ENCODE results near the gene TM9SF2. TPM values are rescaled to one million over a fixed set of nuclear protein-coding genes. Genes with fewer than 3 reads are reported as not detected.

Gene TM9SF2
- total and polyA plus RNA-seq, 4 experiments from 2014 or later, result 60.0 to 126 (median 83.1) TPM

DNA sequence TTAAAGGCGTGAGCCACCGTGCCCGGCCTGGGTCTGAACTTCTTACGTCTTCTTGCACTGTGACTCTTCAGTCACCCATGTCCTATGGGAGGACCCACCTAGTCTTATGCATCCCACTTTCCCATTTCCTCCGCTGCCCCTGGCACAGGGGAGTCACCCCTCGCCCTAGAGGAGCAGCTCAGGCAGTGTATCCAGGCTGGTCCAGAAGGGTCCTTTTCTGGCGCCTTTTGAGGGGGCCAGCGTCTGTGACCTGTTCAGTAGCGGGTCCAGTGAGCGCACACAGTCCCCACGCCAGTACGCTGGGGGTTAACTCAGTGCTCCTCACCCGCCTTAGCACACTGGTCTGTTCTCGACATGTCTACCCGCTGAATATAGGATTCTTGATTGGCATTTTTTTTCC lies 107.1 kb downstream of the TM9SF2 start:
- H3K36me3 Mint-ChIP-seq, result peaks cover 4 to 6% of the 10 kb centered on the region in 2 donors
- peak overlapping the region; percentile 27 to 71 (median 60) for H3K4me3 Mint-ChIP-seq
- no peaks in the 10 kb centered on the region for H3K27me3 Mint-ChIP-seq
- no peaks in the 10 kb centered on the region for H3K9me3 ChIP-seq (ENCODE audit: control insufficient read depth in 1 of 2, low read length in 2 of 2)
- H3K4me3 ChIP-seq (ENCODE audit: low read length in 2 of 2), result no peak overlapping the region
- no peak for DNase-seq
- peak overlapping the region in 5 of 7 donors; percentile 2 to 52 (median 43) for H3K27ac Mint-ChIP-seq
- ChIA-PET CTCF (ENCODE audit: partially characterized antibody) (interaction anchor here (3.0 kb wide), 1 partner anchor 48 kb away, joined by 15 read pairs; no protein-coding TSS in a partner anchor), POLR2A (ENCODE audit: partially characterized antibody) (no interaction called here)
- no peak overlapping the region for H3K27ac ChIP-seq (ENCODE audit: low read depth, low read length)
- no peaks in the 10 kb centered on the region for H3K36me3 ChIP-seq (ENCODE audit: insufficient read depth, low read length)
- intact Hi-C loops (cut with micrococcal nuclease), result loop anchor here (5.0 to 10.0 kb wide), 3 partner anchors 66 to 904 kb away; no protein-coding TSS in a partner anchor
- H3K9me3 Mint-ChIP-seq, result no peaks in the 10 kb centered on the region
- H3K4me1 ChIP-seq (ENCODE audit: insufficient read depth, low read length), result peaks cover 25% of the 10 kb centered on the region
- no peaks in the 10 kb centered on the region for H3K27me3 ChIP-seq (ENCODE audit: insufficient read depth, low read length)
- peaks cover 26 to 54% (median 40%) of the 10 kb centered on the region in 4 donors for H3K4me1 Mint-ChIP-seq

DNA sequence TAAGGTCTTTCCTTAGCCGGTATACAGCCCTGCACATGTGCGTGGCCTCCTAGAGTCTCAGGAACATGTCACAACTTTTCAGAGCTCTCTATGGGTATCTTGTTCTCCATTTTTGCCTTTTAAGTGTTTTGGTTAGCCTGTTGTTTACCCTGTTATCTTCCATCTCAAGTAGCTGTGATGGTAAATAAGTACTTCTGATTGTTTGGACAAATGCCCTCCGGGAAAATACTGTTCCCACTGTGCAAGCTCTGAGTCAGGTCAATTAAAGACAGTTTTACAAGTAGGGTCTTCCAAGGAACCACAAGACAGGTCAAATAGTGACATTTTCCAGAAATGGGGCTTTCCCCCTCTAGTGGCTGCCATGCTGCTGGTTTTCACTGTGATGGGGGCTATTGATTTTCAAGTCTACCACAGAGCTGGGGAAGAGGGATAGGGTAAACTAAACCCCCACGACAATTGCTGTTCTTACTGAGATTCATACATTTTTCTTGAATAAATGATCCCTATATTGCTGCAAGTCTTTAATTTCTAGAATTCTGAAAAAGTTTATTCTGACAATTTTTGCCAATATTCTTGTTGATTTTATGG lies 109.5 kb downstream of the TM9SF2 start:
- Histone ChIP-seq H3K4me3 (ENCODE audit: low read length in 2 of 2) (no peak overlapping the region), H3K4me1 (ENCODE audit: insufficient read depth, low read length) (peaks cover 23% of the 10 kb centered on the region), H3K27ac (ENCODE audit: low read depth, low read length) (no peak overlapping the region), H3K27me3 (ENCODE audit: insufficient read depth, low read length) (no peaks in the 10 kb centered on the region), H3K9me3 (ENCODE audit: control insufficient read depth in 1 of 2, low read length in 2 of 2) (no peaks in the 10 kb centered on the region), H3K36me3 (ENCODE audit: insufficient read depth, low read length) (no peaks in the 10 kb centered on the region)
- no peak overlapping the region for H3K4me3 Mint-ChIP-seq
- intact Hi-C loops (cut with micrococcal nuclease), result no loop called here
- no peaks in the 10 kb centered on the region for H3K9me3 Mint-ChIP-seq
- no peak for DNase-seq
- H3K27me3 Mint-ChIP-seq, result no peaks in the 10 kb centered on the region
- H3K27ac Mint-ChIP-seq, result peak overlapping the region in 1 of 7 donors; percentile 7
- CTCF ChIA-PET (ENCODE audit: partially characterized antibody), result interaction anchor here (1.0 to 4.8 kb wide), 9 partner anchors 9 to 904 kb away, joined by 3 to 30 read pairs (median 4); no protein-coding TSS in a partner anchor
- H3K36me3 Mint-ChIP-seq, result peaks cover 4 to 6% of the 10 kb centered on the region in 2 donors
- POLR2A ChIA-PET (ENCODE audit: partially characterized antibody), result interaction anchor here (0.6 to 1.1 kb wide), 3 partner anchors 9 to 1016 kb away, joined by 3 to 4 read pairs (median 3); no protein-coding TSS in a partner anchor
- H3K4me1 Mint-ChIP-seq, result peaks cover 30 to 57% (median 37%) of the 10 kb centered on the region in 4 donors

Other genes starting within 250 kb of the TM9SF2 start
- gene GPR18, start 243.1 kb upstream of the TM9SF2 start, total RNA-seq, result 10 to 100 TPM; 21.5 to 22.8 TPM
- 10 to 100 TPM; 23.1 to 29.5 TPM for gene GPR18, start 243.1 kb upstream of the TM9SF2 start, polyA plus RNA-seq
- gene GPR183, start 194.1 kb upstream of the TM9SF2 start, total RNA-seq, result 100 to 1,000 TPM; 203 to 204 TPM
- gene GPR183, start 194.1 kb upstream of the TM9SF2 start, polyA plus RNA-seq, result 100 to 1,000 TPM; 563 to 954 TPM
- gene CLYBL, start 105.2 kb downstream of the TM9SF2 start, total RNA-seq, result 10 to 100 TPM in 1 of 2 experiments, 1 to 10 TPM in 1; 9.8 to 10.1 TPM
- 10 to 100 TPM; 17.3 to 24.8 TPM for gene CLYBL, start 105.2 kb downstream of the TM9SF2 start, polyA plus RNA-seq

Measured in CD4-positive, alpha-beta memory T cell (primary cell).